ENCODE results near the gene DNAJB11.

DNA sequence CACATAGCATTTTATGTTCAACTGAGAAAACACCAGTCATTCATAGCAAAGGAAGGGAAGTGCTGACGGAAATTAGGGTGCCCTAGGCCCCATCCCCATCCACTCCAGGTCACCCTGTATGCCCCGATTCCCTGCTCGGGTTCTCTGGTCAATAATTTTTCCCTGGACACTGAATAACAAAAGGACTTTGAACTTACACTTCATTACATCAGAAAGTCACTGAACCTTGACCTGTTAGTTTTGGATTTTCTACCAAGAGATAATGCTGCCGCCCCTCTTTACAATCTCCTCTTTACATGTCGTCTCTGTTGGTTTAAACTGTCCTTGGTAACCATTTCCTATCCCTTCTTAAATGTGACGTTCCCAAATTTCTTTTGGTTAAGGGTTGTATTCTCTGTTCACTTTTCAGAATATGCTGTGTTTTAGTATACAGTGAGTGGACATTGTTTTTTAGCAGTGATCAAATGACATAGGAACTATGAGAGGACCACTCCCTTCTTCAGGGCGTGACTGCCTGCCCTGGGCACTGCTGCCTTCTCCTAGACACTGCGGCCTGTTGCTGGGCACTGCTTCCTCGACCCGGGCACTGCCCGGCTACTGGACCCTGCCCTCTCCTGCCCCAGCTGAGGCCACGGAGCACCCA, 28.7 kb downstream of the DNAJB11 start:
- TF ChIP-seq CTCF (IDR thresholded peaks at IDR 0.05; ENCODE audit: insufficient read depth, low read length, poor library complexity, severe bottlenecking), result no peak
- TF ChIP-seq EZH2phosphoT487 (conservative IDR thresholded peaks at IDR 0.05; ENCODE audit: low read length), result no peak

Measured in SU-DHL-6 (cell line).